IPS-15b (cell line): ENCODE measurements around the gene AQP12A.

Source experiments
- H3K27me3 ChIP-seq: one replicate; pipeline ENCODE4 v1.6.1; 2013; ENCODE audit warnings: low read length; ENCODE audit not compliant: control insufficient read depth, insufficient read depth
- H3K36me3 ChIP-seq: one replicate; pipeline ENCODE4 v1.6.1; 2013; ENCODE audit warnings: low read length; ENCODE audit not compliant: control insufficient read depth, insufficient read depth
- H3K4me1 ChIP-seq: one replicate; pipeline ENCODE4 v1.6.1; 2013; ENCODE audit warnings: mild to moderate bottlenecking, low read length; ENCODE audit not compliant: control insufficient read depth, insufficient read depth
- H3K4me3 ChIP-seq: one replicate; pipeline ENCODE4 v1.5.1; 2013; ENCODE audit warnings: low read depth, low read length
- H3K9ac ChIP-seq: one replicate; pipeline ENCODE4 v1.6.1; 2013; ENCODE audit warnings: low read depth, mild to moderate bottlenecking, low read length
- H3K9me3 ChIP-seq: one replicate; pipeline ENCODE4 v1.6.1; 2013; ENCODE audit warnings: mild to moderate bottlenecking, low read length; ENCODE audit not compliant: control insufficient read depth, insufficient read depth

Gene AQP12A

GRCh38 chr2:240732911-240733622 lies 41.4 kb downstream of the AQP12A start:
- H3K27me3 ChIP-seq = no peaks in the 10 kb centered on the region
- no peak overlapping the region for H3K4me3 ChIP-seq
- H3K4me1 ChIP-seq = no peaks in the 10 kb centered on the region
- H3K36me3 ChIP-seq = peaks cover 40% of the 10 kb centered on the region
- H3K9me3 ChIP-seq = no peaks in the 10 kb centered on the region
- no peak overlapping the region for H3K9ac ChIP-seq

DNA sequence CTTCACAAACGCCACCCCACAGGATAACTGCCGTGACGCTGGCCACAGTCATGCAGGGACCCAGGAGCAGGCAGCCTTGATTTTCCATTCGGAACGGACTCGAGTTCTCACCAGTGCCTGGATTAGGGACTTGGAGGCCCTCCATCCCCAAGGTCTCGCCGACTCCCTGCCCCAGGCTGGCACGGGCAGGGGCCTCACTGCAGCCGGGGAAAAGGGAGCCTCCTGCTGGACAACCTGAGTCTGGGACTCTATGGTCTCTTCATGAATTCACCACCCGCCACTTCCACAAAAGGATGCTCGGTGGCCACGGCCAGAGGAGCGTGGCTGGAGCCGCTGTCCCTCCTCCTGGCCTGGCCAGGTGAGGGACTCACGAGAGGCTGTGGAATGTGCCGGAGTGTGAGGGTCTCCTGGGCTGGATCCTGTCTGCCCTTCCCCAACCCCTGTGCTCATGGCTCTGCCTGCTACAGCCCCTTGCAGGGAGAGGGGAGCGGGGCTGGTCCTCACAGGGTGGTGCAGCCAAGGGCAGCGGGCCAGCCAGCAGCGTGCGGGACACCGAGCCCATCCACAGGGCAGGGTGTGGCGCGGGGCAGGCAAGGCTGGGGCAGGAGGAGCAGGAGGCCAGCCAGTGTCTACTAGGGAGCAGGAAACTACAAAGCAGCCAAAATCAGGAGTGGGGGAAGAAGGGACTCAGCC lies 42.3 kb downstream of the AQP12A start:
- Histone ChIP-seq H3K36me3 (peaks cover 49% of the 10 kb centered on the region), H3K9ac (no peak overlapping the region), H3K27me3 (no peaks in the 10 kb centered on the region), H3K9me3 (no peaks in the 10 kb centered on the region), H3K4me1 (no peaks in the 10 kb centered on the region), H3K4me3 (no peak overlapping the region)

DNA sequence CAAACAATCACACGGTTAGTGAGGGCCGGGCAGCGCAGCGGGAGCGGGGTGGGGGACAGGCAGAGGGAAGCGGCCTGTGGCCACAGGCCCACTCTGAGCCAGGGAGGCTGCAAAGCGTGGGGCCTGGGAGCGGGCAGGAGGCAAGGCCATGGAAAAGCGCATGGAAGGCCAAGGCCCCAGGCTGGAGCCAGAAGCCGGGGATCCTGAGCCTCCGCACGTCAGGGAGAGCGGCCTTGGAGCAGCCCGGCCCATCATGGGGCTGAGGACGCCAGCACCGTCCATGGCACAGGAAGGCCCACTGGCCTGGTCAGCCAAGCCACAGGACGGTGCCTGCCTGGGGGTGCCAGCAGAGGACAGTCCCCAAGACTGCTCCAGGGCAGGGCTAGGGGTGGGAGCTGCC lies 43.1 kb downstream of the AQP12A start:
- peaks cover 56% of the 10 kb centered on the region for H3K36me3 ChIP-seq

DNA sequence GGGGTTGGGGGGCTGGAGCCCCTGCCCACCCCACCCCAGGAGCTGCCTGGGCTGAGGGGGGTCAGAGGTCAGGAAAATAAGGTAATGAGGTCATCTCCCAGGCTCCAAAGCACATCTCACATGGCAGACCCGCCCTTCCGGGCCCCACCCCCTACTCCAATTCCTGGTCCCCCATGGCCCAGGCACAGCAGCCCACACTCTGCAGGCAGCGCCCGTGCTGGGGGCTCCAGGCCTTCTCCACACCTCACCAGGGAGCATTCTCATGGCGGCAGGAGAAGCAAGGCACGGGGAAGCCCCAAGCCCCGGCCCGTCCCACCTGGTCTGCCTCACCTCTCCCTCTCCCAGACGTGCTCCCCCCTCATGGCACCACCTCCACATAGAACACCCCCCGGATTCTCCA lies 43.8 kb downstream of the AQP12A start:
- Histone ChIP-seq H3K9me3 (no peaks in the 10 kb centered on the region), H3K27me3 (no peaks in the 10 kb centered on the region), H3K9ac (no peak overlapping the region), H3K4me1 (no peaks in the 10 kb centered on the region), H3K36me3 (peaks cover 59% of the 10 kb centered on the region), H3K4me3 (no peak overlapping the region)

More for the DNA sequence above, 43.1 kb downstream of the AQP12A start:
- H3K27me3 ChIP-seq = no peaks in the 10 kb centered on the region
- H3K4me3 ChIP-seq = no peak overlapping the region
- H3K4me1 ChIP-seq = no peaks in the 10 kb centered on the region
- H3K9ac ChIP-seq = no peak overlapping the region
- no peaks in the 10 kb centered on the region for H3K9me3 ChIP-seq

DNA sequence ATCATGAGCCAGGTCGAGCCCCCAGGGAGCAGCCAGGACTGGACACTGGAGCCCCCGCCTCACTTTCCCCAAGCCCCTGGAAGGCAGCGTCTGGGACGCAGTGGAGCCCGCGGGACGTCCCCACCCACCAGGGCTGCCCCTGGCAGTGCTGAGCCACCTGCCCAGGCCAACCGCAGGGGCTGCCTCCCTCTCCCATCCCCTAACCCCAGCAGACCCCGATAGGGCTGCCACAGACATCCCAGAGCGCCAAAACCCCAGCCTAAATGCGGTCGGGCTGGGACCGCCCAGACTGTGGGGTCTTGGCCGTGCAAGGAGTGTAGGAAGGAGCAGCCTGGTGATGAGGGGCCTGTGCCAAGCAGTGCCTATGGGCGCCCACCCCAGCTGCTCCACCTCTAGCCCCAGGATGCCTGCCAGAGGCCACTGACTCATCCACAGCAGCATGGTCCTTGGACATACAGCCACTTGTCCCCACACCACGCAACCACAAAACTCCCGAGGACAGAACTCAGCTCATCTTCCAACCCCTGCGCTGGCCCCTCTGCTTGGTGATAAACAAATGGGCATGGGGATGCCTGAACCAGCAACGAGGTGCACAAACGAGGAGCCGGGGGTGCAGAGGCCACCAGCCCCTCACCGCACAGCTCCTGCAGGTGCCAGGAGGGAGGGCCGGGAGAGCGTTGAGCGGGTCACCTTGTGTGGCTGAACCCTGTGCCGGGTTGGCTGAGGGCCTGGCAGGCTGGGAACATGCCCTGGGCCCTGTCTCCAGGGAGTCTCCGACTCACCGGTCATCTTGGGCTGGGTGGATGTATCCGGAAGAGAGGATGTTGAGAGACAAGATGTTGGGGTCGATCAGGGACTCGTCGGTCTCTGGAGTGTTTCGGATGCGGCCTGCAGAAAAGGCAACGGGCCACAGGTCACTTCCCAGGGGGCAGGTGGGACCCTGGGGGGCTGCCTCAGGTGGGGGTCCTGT lies 44.9 kb downstream of the AQP12A start:
- H3K27me3 ChIP-seq = no peaks in the 10 kb centered on the region
- H3K4me1 ChIP-seq = no peaks in the 10 kb centered on the region

DNA sequence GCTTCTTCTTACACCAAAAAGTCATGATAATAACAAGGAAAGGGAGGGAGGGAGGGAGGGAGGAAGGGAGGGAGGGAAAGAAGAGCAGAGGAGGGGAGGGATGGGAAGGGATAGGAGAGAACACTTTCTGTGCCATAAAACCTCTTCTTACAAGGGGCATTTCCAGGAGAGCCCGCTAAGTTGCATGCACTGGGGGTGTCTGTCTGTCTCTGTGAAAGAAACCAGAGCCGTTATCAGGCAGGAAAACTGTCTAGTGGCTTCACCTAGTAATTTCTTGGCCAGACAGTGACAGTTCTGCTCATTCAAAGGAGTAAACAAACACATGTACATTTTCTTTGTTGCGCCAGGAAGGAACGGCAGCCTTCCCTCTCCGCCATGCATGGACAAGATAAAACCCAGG lies 45.8 kb downstream of the AQP12A start:
- H3K9ac ChIP-seq = no peak overlapping the region
- H3K9me3 ChIP-seq = no peaks in the 10 kb centered on the region
- H3K27me3 ChIP-seq = no peaks in the 10 kb centered on the region
- peaks cover 73% of the 10 kb centered on the region for H3K36me3 ChIP-seq
- no peak overlapping the region for H3K4me3 ChIP-seq
- no peaks in the 10 kb centered on the region for H3K4me1 ChIP-seq

More for the DNA sequence above, 44.9 kb downstream of the AQP12A start:
- Histone ChIP-seq H3K4me3 (no peak overlapping the region), H3K9me3 (no peaks in the 10 kb centered on the region), H3K9ac (no peak overlapping the region), H3K36me3 (peaks cover 65% of the 10 kb centered on the region)

DNA sequence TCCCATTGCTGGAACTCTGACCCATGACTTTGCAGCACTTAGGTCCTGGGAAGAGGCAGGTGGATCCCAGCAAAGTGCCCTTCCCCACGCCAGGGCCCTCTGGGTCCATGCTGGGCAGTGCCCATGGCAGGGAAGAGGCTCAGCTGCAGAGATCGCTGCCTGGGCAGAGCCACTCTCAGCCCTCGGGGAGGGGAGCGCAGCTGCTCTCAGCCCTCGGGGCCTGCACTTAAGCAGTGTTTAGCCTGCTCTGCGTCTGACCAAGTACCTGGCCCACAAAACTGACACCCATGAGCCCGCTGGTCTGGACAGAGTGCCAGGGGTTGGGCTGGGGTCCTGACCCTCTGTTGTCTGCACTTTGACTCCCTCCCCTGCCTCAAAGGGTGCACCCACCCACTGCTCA lies 46.3 kb downstream of the AQP12A start:
- Histone ChIP-seq H3K9me3 (no peaks in the 10 kb centered on the region), H3K36me3 (peaks cover 70% of the 10 kb centered on the region), H3K9ac (no peak overlapping the region), H3K27me3 (no peaks in the 10 kb centered on the region), H3K4me3 (no peak overlapping the region), H3K4me1 (no peaks in the 10 kb centered on the region)

DNA sequence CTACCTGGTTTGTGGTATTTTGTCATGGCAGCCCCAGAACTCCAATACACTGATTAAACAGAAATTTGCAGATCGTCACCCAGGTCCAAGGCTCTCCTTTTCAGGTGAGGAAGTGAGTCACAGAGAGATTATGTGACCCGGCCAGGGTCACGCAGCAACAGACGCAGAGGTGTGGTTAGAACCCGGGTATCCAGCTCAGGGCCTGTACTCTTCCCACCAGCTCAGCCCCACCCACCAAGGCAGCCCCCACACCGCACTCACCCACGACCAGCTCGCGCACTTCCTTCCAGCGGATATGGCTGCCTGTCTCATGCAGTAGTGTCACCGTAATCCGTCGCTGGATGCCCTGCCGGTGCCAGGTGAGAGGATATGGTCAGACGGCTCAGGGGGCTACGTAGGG lies 48.1 kb downstream of the AQP12A start:
- peaks cover 74% of the 10 kb centered on the region for H3K36me3 ChIP-seq
- H3K27me3 ChIP-seq = no peaks in the 10 kb centered on the region

GRCh38 chr2:240741091-240741490 lies 49.4 kb downstream of the AQP12A start:
- H3K4me3 ChIP-seq = no peak overlapping the region
- no peak overlapping the region for H3K9ac ChIP-seq
- no peaks in the 10 kb centered on the region for H3K4me1 ChIP-seq
- H3K36me3 ChIP-seq = peaks cover 84% of the 10 kb centered on the region
- no peaks in the 10 kb centered on the region for H3K27me3 ChIP-seq
- no peaks in the 10 kb centered on the region for H3K9me3 ChIP-seq

More for the DNA sequence above, 48.1 kb downstream of the AQP12A start:
- no peaks in the 10 kb centered on the region for H3K4me1 ChIP-seq
- H3K9ac ChIP-seq = no peak overlapping the region
- H3K4me3 ChIP-seq = no peak overlapping the region
- H3K9me3 ChIP-seq = no peaks in the 10 kb centered on the region

DNA sequence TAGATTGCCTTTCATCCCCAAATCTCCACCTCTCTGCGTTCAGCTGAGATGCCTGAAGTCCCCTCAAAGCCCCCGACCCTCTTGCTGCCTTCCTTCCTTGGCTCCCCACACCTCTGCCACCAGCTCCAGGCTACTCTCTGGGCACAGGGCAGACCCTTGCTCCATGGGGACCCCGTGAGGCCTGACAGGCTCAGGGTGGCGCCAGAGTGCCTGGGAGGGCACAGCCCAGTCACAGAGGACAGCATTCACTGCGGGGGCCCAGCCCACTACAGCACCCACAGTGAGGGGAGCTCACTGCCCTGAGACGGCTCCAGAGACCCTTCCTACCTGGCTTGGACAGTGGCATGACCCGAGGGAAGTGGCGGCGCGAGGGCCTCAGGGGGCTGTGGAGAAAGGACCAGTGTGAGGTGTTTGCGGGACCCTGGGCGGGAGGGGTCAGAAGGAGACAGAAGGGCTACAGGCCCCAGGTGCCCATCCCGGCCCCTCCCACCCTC lies 51.0 kb downstream of the AQP12A start:
- no peaks in the 10 kb centered on the region for H3K27me3 ChIP-seq
- no peak overlapping the region for H3K4me3 ChIP-seq
- H3K9me3 ChIP-seq = no peaks in the 10 kb centered on the region
- no peaks in the 10 kb centered on the region for H3K4me1 ChIP-seq
- peaks cover 86% of the 10 kb centered on the region for H3K36me3 ChIP-seq
- no peak overlapping the region for H3K9ac ChIP-seq

DNA sequence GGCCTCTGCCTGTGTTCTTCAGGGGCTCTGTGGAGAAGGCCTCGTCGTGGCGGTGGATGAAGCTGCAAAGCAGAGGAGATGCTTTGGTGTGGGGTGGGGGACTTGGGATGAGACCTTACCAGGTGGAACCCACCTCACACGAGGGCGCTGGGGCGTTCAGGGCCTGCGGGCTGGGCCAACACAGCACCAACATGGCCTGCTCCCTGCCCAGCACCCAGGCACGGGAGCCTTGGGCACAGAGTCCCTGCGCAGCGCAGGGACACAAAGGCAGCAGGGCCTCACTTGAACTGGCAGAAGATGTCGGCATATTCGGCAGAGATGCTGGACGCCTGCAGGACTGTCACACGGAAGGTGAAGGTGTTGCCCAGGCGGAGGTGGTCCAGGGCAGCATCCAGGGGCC lies 53.8 kb downstream of the AQP12A start:
- H3K36me3 ChIP-seq = peaks cover 81% of the 10 kb centered on the region

More for the DNA sequence above, 53.8 kb downstream of the AQP12A start:
- Histone ChIP-seq H3K27me3 (no peaks in the 10 kb centered on the region), H3K4me3 (no peak overlapping the region), H3K4me1 (no peaks in the 10 kb centered on the region), H3K9ac (no peak overlapping the region), H3K9me3 (no peaks in the 10 kb centered on the region)
